Glutamatergic neuron (in vitro differentiated cells): Measurements from ENCODE around the gene ADSS1. TPM values are rescaled to one million over a fixed set of nuclear protein-coding genes. Genes with fewer than 3 reads are reported as not detected.
"Not testable (repeated sequence)": the region's sequence is repeated elsewhere in the genome, so short reads cannot be mapped to it uniquely, and the experiment has no call there.

Experiments
- DNase-seq: peaks from one replicate; pipeline ENCODE4 v3.0.0; 2022
- H3K27ac Mint-ChIP-seq: one replicate; pipeline ENCODE4 v1.8.0; 2020; ENCODE audit warnings: mild to moderate bottlenecking, mixed read lengths, inconsistent platforms; ENCODE audit not compliant: unreplicated experiment
- H3K27me3 Mint-ChIP-seq: one replicate; pipeline ENCODE4 v1.8.0; 2020; ENCODE audit warnings: mild to moderate bottlenecking, moderate library complexity, mixed read lengths, inconsistent platforms; ENCODE audit not compliant: unreplicated experiment
- H3K36me3 Mint-ChIP-seq: one replicate; pipeline ENCODE4 v1.8.0; 2020; ENCODE audit warnings: mild to moderate bottlenecking, mixed read lengths, inconsistent platforms; ENCODE audit not compliant: unreplicated experiment
- H3K4me1 Mint-ChIP-seq: one replicate; pipeline ENCODE4 v1.8.0; 2020; ENCODE audit warnings: mild to moderate bottlenecking, low read depth, mixed read lengths, inconsistent platforms; ENCODE audit not compliant: unreplicated experiment
- H3K4me3 Mint-ChIP-seq: one replicate; pipeline ENCODE4 v1.8.0; 2020; ENCODE audit warnings: mild to moderate bottlenecking, mixed read lengths, inconsistent platforms; ENCODE audit not compliant: unreplicated experiment
- H3K9me3 Mint-ChIP-seq: one replicate; pipeline ENCODE4 v1.8.0; 2020; ENCODE audit warnings: mild to moderate bottlenecking, moderate library complexity, mixed read lengths, inconsistent platforms; ENCODE audit not compliant: unreplicated experiment
- total RNA-seq: library from RNA; stranded (reverse); fragmentation: NEBNext Ultra II Directional; extraction: Animal tissue kit (Norgen Biotek cat#: 25700); gene quantifications from one replicate; pipeline ENCODE4 v1.2.1, GENCODE V29; 2021; ENCODE audit not compliant: unreplicated experiment
- TF ChIP-seq, protein P1 (sequence below): fragments of 200-600 bp; sonication (generic); IDR thresholded peaks from one replicate; pipeline ENCODE4 v1.5.0; 2021; ENCODE audit not compliant: partially characterized antibody, unreplicated experiment

Gene ADSS1
- total RNA-seq, 1 donor from 2014 or later, result 45.1 TPM

DNA sequence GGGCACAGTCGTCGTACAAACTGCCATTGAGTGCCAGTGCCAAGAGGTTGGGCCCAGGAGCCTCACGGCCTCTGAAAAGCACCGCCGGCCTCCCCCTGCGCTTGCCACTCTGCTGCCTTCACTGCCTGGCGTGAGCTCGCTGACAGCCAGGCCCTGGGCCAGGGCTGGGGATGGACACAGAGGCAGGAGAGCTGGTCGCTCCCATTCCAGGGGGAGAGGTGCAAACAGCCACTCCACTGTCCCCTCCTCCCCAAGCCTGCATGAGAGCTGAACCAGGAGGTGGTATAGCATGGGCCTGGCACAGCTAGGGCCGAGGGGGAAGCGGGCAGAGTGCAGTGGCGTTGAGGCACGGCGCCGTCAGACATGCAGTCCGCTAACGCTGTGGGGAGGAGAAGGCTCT, 4.6 kb downstream of the ADSS1 start:
- H3K4me3 Mint-ChIP-seq, result no peak overlapping the region
- H3K36me3 Mint-ChIP-seq, result no peaks in the 10 kb centered on the region
- no peak overlapping the region for H3K27ac Mint-ChIP-seq
- TF ChIP-seq, protein P1, sequence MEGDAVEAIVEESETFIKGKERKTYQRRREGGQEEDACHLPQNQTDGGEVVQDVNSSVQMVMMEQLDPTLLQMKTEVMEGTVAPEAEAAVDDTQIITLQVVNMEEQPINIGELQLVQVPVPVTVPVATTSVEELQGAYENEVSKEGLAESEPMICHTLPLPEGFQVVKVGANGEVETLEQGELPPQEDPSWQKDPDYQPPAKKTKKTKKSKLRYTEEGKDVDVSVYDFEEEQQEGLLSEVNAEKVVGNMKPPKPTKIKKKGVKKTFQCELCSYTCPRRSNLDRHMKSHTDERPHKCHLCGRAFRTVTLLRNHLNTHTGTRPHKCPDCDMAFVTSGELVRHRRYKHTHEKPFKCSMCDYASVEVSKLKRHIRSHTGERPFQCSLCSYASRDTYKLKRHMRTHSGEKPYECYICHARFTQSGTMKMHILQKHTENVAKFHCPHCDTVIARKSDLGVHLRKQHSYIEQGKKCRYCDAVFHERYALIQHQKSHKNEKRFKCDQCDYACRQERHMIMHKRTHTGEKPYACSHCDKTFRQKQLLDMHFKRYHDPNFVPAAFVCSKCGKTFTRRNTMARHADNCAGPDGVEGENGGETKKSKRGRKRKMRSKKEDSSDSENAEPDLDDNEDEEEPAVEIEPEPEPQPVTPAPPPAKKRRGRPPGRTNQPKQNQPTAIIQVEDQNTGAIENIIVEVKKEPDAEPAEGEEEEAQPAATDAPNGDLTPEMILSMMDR, result no peak
- no peaks in the 10 kb centered on the region for H3K4me1 Mint-ChIP-seq
- H3K27me3 Mint-ChIP-seq, result peaks cover 8% of the 10 kb centered on the region
- DNase-seq, result no peak
- peaks cover 5% of the 10 kb centered on the region for H3K9me3 Mint-ChIP-seq

DNA sequence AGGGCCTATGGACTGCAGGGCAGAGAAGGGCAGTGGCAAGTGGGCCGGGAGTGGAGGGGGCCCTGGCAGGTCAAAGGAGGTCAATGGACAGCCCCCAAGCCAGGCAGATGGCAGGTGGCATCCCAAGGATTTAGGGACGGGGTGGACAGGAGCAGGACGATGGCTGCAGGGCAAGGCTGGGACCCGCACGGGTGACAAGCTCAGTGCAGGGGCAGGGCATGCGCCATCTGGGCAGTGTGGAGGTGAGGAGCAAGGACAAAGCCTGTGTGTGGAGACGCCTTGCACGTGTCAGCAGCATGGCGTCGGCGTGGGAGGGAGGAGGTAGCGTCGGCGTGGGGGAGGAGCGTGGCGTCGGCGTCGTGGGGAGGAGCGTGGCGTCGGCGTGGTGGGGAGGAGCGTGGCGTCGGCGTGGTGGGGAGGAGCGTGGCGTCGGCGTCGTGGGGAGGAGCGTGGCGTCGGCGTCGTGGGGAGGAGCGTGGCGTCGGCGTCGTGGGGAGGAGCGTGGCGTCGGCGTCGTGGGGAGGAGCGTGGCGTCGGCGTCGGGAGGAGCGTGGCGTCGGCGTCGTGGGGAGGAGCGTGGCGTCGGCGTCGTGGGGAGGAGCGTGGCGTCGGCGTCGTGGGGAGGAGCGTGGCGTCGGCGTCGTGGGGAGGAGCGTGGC, 5.3 kb downstream of the ADSS1 start:
- not testable (repeated sequence) for H3K4me1 Mint-ChIP-seq, H3K36me3 Mint-ChIP-seq, DNase-seq, H3K27ac Mint-ChIP-seq, H3K4me3 Mint-ChIP-seq, H3K9me3 Mint-ChIP-seq, H3K27me3 Mint-ChIP-seq

DNA sequence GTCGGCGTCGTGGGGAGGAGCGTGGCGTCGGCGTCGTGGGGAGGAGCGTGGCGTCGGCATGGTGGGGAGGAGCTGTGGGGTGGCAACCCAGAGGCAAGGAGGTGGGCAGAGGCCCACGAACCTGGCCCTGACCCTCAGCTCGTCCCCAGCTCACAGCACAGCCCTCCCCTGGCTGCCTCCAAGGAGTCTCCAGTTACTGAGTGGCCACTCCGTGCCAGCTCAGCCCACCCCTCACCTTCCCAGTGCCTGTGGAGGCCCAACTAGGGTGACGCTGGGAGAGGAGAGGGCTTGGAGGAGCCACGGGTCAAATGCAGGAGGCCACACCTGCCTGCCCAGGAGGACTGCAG, 5.8 kb downstream of the ADSS1 start:
- no peak for DNase-seq
- Mint-ChIP-seq H3K9me3 (peaks cover 5% of the 10 kb centered on the region), H3K4me3 (no peak overlapping the region), H3K36me3 (no peaks in the 10 kb centered on the region), H3K4me1 (no peaks in the 10 kb centered on the region), H3K27me3 (peaks cover 8% of the 10 kb centered on the region), H3K27ac (no peak overlapping the region)
- TF ChIP-seq, protein P1, result no peak

DNA sequence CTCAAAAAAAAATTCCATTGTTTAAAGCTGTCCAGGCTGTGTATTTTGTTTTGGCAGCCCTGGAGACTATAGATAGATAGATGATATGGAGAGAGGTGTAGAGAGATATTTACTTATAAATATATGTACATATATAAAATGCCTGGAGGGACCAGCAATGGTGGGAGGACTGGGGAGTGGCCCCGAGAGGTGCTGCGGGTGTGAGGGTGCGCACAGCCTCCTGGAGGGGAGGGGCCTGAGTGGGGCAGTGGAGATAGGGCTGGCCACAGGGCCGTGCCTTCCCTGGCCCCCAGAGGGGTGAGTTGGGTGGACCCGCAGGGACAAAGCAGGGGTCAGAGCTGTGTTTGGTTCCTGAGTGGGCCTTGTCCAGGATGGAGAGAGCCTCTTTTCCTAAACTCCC, 6.5 kb downstream of the ADSS1 start:
- TF ChIP-seq, protein P1, result no peak
- no peak overlapping the region for H3K27ac Mint-ChIP-seq
- H3K27me3 Mint-ChIP-seq, result peaks cover 7% of the 10 kb centered on the region
- no peak for DNase-seq
- H3K9me3 Mint-ChIP-seq, result peaks cover 5% of the 10 kb centered on the region
- H3K4me1 Mint-ChIP-seq, result no peaks in the 10 kb centered on the region
- no peak overlapping the region for H3K4me3 Mint-ChIP-seq
- H3K36me3 Mint-ChIP-seq, result no peaks in the 10 kb centered on the region

DNA sequence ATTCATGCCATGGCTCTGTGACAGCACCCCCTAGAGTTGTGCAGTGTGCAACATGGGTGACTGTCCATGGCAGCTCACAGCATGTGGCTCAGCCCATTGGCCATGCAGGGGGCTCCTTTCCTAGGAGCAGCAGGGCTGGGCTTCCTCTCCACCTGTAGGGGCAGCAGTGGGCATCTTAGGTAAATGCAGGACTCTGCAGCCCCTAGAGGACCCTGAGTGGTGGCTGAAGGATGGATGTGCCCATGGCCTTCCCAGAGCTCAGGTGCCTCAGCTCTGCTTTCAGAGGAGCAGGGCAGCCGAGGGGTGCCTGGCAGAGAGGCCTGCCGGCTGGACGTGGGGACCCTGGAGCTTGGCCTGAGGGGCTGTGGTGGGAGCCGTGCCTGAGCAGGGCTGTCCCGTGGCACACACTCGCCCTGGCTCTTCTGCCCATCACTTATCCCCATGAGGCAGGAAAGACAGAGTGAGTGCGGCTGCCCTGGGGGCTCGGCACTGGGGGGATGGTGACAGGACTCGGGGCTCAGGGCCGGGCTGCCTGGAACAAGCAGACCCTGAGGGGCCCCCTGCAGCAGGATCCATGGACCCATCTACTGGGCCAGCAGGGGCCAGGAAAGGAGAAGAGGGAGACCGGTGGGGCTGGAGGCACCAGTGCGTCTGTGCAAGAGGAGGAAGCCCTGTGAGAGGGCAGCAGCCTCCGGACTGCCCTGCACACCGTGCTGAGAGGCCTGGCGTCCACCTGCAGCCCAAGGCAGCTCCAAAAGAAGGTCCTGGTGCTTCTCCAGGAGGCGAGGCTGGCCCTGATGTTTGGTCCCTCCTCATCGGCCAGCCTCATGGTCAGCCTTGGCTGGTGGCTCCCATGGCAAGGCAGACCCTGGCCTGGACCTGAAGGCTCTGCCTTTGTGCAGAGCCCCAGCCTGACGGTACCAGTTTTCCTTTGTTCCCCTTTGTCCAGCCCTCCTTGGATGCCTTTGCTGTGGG, 7.6 kb downstream of the ADSS1 start:
- peaks cover 7% of the 10 kb centered on the region for H3K27me3 Mint-ChIP-seq
- H3K27ac Mint-ChIP-seq, result no peak overlapping the region

More for the DNA sequence above, 7.6 kb downstream of the ADSS1 start:
- no peak for DNase-seq
- Mint-ChIP-seq H3K36me3 (no peaks in the 10 kb centered on the region), H3K4me3 (no peak overlapping the region), H3K9me3 (peaks cover 9% of the 10 kb centered on the region), H3K4me1 (no peaks in the 10 kb centered on the region)
- TF ChIP-seq, protein P1, result peak; percentile 39
